ENCODE data around the gene HOXB4.

DNA sequence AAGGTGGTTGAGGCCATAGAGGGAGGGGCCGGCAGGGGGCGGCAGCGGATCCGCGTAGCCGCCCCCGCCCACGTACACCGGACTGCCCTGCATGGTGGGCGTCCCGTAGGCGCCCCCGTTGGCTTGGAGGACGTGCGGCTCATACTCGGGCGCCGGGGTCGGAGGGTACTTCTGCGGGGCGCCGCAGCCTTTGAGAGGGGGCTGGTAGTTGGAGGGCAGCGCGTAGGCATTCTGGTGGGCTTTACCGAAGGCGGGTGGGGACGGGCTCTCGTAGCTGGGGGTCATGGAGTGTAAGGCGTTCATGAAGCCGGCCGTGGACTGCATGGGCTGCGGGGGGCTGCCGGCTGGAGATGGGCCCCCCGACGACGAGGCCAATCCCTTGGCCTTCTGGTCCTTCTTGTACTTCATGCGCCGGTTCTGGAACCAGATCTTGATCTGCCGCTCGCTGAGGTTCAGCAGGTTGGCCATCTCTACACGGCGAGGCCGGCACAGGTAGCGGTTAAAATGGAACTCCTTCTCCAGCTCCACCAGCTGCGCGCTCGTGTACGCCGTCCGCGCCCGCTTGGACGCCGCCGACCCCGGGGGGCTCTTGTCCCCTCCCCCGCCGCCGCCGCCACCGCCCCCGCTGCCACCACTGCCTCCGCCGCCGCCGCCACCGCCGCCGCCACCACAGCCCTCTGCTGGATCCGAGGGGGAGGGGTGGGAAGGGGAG, 27.5 kb downstream of the HOXB4 start:
- TF ChIP-seq, protein P1, sequence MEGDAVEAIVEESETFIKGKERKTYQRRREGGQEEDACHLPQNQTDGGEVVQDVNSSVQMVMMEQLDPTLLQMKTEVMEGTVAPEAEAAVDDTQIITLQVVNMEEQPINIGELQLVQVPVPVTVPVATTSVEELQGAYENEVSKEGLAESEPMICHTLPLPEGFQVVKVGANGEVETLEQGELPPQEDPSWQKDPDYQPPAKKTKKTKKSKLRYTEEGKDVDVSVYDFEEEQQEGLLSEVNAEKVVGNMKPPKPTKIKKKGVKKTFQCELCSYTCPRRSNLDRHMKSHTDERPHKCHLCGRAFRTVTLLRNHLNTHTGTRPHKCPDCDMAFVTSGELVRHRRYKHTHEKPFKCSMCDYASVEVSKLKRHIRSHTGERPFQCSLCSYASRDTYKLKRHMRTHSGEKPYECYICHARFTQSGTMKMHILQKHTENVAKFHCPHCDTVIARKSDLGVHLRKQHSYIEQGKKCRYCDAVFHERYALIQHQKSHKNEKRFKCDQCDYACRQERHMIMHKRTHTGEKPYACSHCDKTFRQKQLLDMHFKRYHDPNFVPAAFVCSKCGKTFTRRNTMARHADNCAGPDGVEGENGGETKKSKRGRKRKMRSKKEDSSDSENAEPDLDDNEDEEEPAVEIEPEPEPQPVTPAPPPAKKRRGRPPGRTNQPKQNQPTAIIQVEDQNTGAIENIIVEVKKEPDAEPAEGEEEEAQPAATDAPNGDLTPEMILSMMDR (conservative IDR thresholded peaks at IDR 0.05; ENCODE audit: low read length) = no peak
- TF ChIP-seq EZH2phosphoT487 (IDR thresholded peaks at IDR 0.05; ENCODE audit: borderline replicate concordance, low read depth, low read length) = no peak

Measured in OCI-LY7 (cell line).